ENCODE measurements around the gene MDC1.
A peak's percentile ranks its signal among the peaks of the same experiment; 100 is the strongest.

MDC1 gene

GRCh38 chr6:30689985-30690384 lies 27.1 kb downstream of the MDC1 start:
- Histone ChIP-seq H2BK120ac (ENCODE audit: insufficient read depth, low read length, poor library complexity) (no peak overlapping the region), H3K14ac (ENCODE audit: low read length) (no peak overlapping the region), H3K4me2 (ENCODE audit: low read length) (peak overlapping the region; percentile 56), H3K79me1 (ENCODE audit: low read length) (peaks cover 25% of the 10 kb centered on the region), H2AFZ (ENCODE audit: insufficient read depth, low read length, poor library complexity) (no peak overlapping the region), H2BK5ac (ENCODE audit: low read depth, low read length, poor library complexity) (no peak overlapping the region), H3K4me1 (ENCODE audit: control insufficient read depth in 1 of 2, insufficient read depth in 2 of 2, low read length in 2 of 2) (peaks cover 26 to 27% of the 10 kb centered on the region in 2 experiments), H3K79me2 (ENCODE audit: control insufficient read depth, insufficient read depth, low read length, poor library complexity) (peaks cover 22% of the 10 kb centered on the region), H3K36me3 (ENCODE audit: control insufficient read depth in 1 of 2, insufficient read depth in 2 of 2, low read length in 2 of 2) (peaks cover 3 to 8% of the 10 kb centered on the region in 2 experiments), H4K91ac (ENCODE audit: low read depth, low read length) (peak overlapping the region; percentile 40), H3K18ac (ENCODE audit: low read length) (no peak overlapping the region), H2BK12ac (ENCODE audit: low read length) (peak overlapping the region; percentile 14), H4K12ac (ENCODE audit: low read depth, low read length) (no peak overlapping the region), H3K9ac (ENCODE audit: low read length) (peak overlapping the region; percentile 30), H4K8ac (ENCODE audit: low read depth, low read length) (no peak overlapping the region), H2AK5ac (ENCODE audit: low read length) (no peak overlapping the region), H3K4me3 (ENCODE audit: low read depth, low read length) (no peak overlapping the region), H3K27me3 (ENCODE audit: insufficient read depth, low read length) (no peaks in the 10 kb centered on the region), H3K23ac (ENCODE audit: low read length) (no peak overlapping the region), H3K27ac (ENCODE audit: low read depth, low read length) (no peak overlapping the region), H3K9me3 (ENCODE audit: insufficient read depth, low read depth, low read length) (peaks cover 1% of the 10 kb centered on the region), H3K4ac (ENCODE audit: low read depth, low read length) (no peak overlapping the region)
- WGBS (ENCODE audit: extremely low coverage, insufficient coverage, insufficient read length) = no CpG with 5 or more reads among the region's 4 CpGs
- no peak for DNase-seq

- no peak overlapping the region for H3K4me2 ChIP-seq (ENCODE audit: low read length)
Measured at GRCh38 chr6:30689022-30689865, 27.8 kb downstream of the MDC1 start.

GRCh38 chr6:30688569-30688968 lies 28.5 kb downstream of the MDC1 start:
- Histone ChIP-seq H3K9ac (ENCODE audit: low read length) (no peak overlapping the region), H3K27me3 (ENCODE audit: insufficient read depth, low read length) (no peaks in the 10 kb centered on the region), H3K4me1 (ENCODE audit: control insufficient read depth in 1 of 2, insufficient read depth in 2 of 2, low read length in 2 of 2) (peaks cover 30 to 33% of the 10 kb centered on the region in 2 experiments), H3K23ac (ENCODE audit: low read length) (no peak overlapping the region), H2AFZ (ENCODE audit: insufficient read depth, low read length, poor library complexity) (no peak overlapping the region), H3K27ac (ENCODE audit: low read depth, low read length) (no peak overlapping the region), H3K79me1 (ENCODE audit: low read length) (peaks cover 25% of the 10 kb centered on the region), H4K91ac (ENCODE audit: low read depth, low read length) (no peak overlapping the region), H2BK12ac (ENCODE audit: low read length) (no peak overlapping the region), H3K4ac (ENCODE audit: low read depth, low read length) (no peak overlapping the region), H2BK5ac (ENCODE audit: low read depth, low read length, poor library complexity) (no peak overlapping the region), H2AK5ac (ENCODE audit: low read length) (no peak overlapping the region), H3K79me2 (ENCODE audit: control insufficient read depth, insufficient read depth, low read length, poor library complexity) (peaks cover 31% of the 10 kb centered on the region), H3K4me3 (ENCODE audit: low read depth, low read length) (no peak overlapping the region), H3K18ac (ENCODE audit: low read length) (no peak overlapping the region), H3K36me3 (ENCODE audit: control insufficient read depth in 1 of 2, insufficient read depth in 2 of 2, low read length in 2 of 2) (peaks cover 6 to 8% of the 10 kb centered on the region in 2 experiments), H3K14ac (ENCODE audit: low read length) (no peak overlapping the region), H3K4me2 (ENCODE audit: low read length) (no peak overlapping the region), H3K9me3 (ENCODE audit: insufficient read depth, low read depth, low read length) (peaks cover 1% of the 10 kb centered on the region), H4K12ac (ENCODE audit: low read depth, low read length) (no peak overlapping the region), H2BK120ac (ENCODE audit: insufficient read depth, low read length, poor library complexity) (no peak overlapping the region), H4K8ac (ENCODE audit: low read depth, low read length) (no peak overlapping the region)
- DNase-seq = no peak
- WGBS (ENCODE audit: extremely low coverage, insufficient coverage, insufficient read length) = no CpG with 5 or more reads among the region's 9 CpGs

More at GRCh38 chr6:30689022-30689865, 27.8 kb downstream of the MDC1 start:
- H3K36me3 ChIP-seq (ENCODE audit: control insufficient read depth in 1 of 2, insufficient read depth in 2 of 2, low read length in 2 of 2) = peaks cover 6 to 8% of the 10 kb centered on the region in 2 experiments
- DNase-seq = no peak
- no peak overlapping the region for H4K91ac ChIP-seq (ENCODE audit: low read depth, low read length)
- no peak overlapping the region for H2BK5ac ChIP-seq (ENCODE audit: low read depth, low read length, poor library complexity)
- no peak overlapping the region for H3K9ac ChIP-seq (ENCODE audit: low read length)
- H4K8ac ChIP-seq (ENCODE audit: low read depth, low read length) = no peak overlapping the region
- H3K14ac ChIP-seq (ENCODE audit: low read length) = no peak overlapping the region
- no peaks in the 10 kb centered on the region for H3K27me3 ChIP-seq (ENCODE audit: insufficient read depth, low read length)
- H3K4me3 ChIP-seq (ENCODE audit: low read depth, low read length) = no peak overlapping the region
- no peak overlapping the region for H3K4ac ChIP-seq (ENCODE audit: low read depth, low read length)
- H3K79me2 ChIP-seq (ENCODE audit: control insufficient read depth, insufficient read depth, low read length, poor library complexity) = peaks cover 28% of the 10 kb centered on the region
- peaks cover 30 to 32% of the 10 kb centered on the region in 2 experiments for H3K4me1 ChIP-seq (ENCODE audit: control insufficient read depth in 1 of 2, insufficient read depth in 2 of 2, low read length in 2 of 2)
- H3K27ac ChIP-seq (ENCODE audit: low read depth, low read length) = no peak overlapping the region
- H2AFZ ChIP-seq (ENCODE audit: insufficient read depth, low read length, poor library complexity) = no peak overlapping the region
- H4K12ac ChIP-seq (ENCODE audit: low read depth, low read length) = no peak overlapping the region
- no peak overlapping the region for H3K23ac ChIP-seq (ENCODE audit: low read length)
- WGBS (ENCODE audit: extremely low coverage, insufficient coverage, insufficient read length) = no CpG with 5 or more reads among the region's 11 CpGs
- H3K79me1 ChIP-seq (ENCODE audit: low read length) = peaks cover 25% of the 10 kb centered on the region
- H2BK12ac ChIP-seq (ENCODE audit: low read length) = no peak overlapping the region
- peak overlapping the region; percentile 6 for H2AK5ac ChIP-seq (ENCODE audit: low read length)
- peaks cover 1% of the 10 kb centered on the region for H3K9me3 ChIP-seq (ENCODE audit: insufficient read depth, low read depth, low read length)
- no peak overlapping the region for H3K18ac ChIP-seq (ENCODE audit: low read length)
- H2BK120ac ChIP-seq (ENCODE audit: insufficient read depth, low read length, poor library complexity) = no peak overlapping the region

GRCh38 chr6:30687659-30688431 lies 29.2 kb downstream of the MDC1 start:
- H3K9ac ChIP-seq (ENCODE audit: low read length) = peak overlapping the region; percentile 57
- H2AK5ac ChIP-seq (ENCODE audit: low read length) = peak overlapping the region; percentile 51
- peaks cover 34% of the 10 kb centered on the region for H3K79me2 ChIP-seq (ENCODE audit: control insufficient read depth, insufficient read depth, low read length, poor library complexity)
- H3K4ac ChIP-seq (ENCODE audit: low read depth, low read length) = peak overlapping the region; percentile 44
- peak overlapping the region; percentile 15 for H2BK12ac ChIP-seq (ENCODE audit: low read length)
- H4K12ac ChIP-seq (ENCODE audit: low read depth, low read length) = peak overlapping the region; percentile 73
- H3K9me3 ChIP-seq (ENCODE audit: insufficient read depth, low read depth, low read length) = peaks cover 1% of the 10 kb centered on the region
- no peaks in the 10 kb centered on the region for H3K27me3 ChIP-seq (ENCODE audit: insufficient read depth, low read length)
- H3K4me3 ChIP-seq (ENCODE audit: low read depth, low read length) = peak overlapping the region; percentile 70
- H3K27ac ChIP-seq (ENCODE audit: low read depth, low read length) = peak overlapping the region; percentile 56
- H2BK5ac ChIP-seq (ENCODE audit: low read depth, low read length, poor library complexity) = peak overlapping the region; percentile 47
- peak overlapping the region; percentile 84 for H4K8ac ChIP-seq (ENCODE audit: low read depth, low read length)
- DNase-seq = no peak
- H2BK120ac ChIP-seq (ENCODE audit: insufficient read depth, low read length, poor library complexity) = peak overlapping the region; percentile 69
- H3K14ac ChIP-seq (ENCODE audit: low read length) = peak overlapping the region; percentile 81
- H3K18ac ChIP-seq (ENCODE audit: low read length) = peak overlapping the region; percentile 43
- no CpG with 5 or more reads among the region's 22 CpGs for WGBS (ENCODE audit: extremely low coverage, insufficient coverage, insufficient read length)
- peak overlapping the region; percentile 87 for H4K91ac ChIP-seq (ENCODE audit: low read depth, low read length)
- peak overlapping the region; percentile 0 for H2AFZ ChIP-seq (ENCODE audit: insufficient read depth, low read length, poor library complexity)
- peaks cover 34 to 39% of the 10 kb centered on the region in 2 experiments for H3K4me1 ChIP-seq (ENCODE audit: control insufficient read depth in 1 of 2, insufficient read depth in 2 of 2, low read length in 2 of 2)
- peak overlapping the region; percentile 72 for H3K4me2 ChIP-seq (ENCODE audit: low read length)
- H3K79me1 ChIP-seq (ENCODE audit: low read length) = peaks cover 27% of the 10 kb centered on the region
- H3K23ac ChIP-seq (ENCODE audit: low read length) = no peak overlapping the region
- H3K36me3 ChIP-seq (ENCODE audit: control insufficient read depth in 1 of 2, insufficient read depth in 2 of 2, low read length in 2 of 2) = peaks cover 6 to 13% of the 10 kb centered on the region in 2 experiments
